Transverse colon (tissue), 4 donors: ENCODE results near the gene LAMA5.

Experiments
- EP300 ChIP-seq: sonication (generic); formaldehyde crosslinking; IDR thresholded peaks from one replicate; pipeline ENCODE4 v1.6.1; 2017; ENCODE audit warnings: antibody characterized with exemption, low read depth
- POLR2A ChIP-seq: fragments of 450-650 bp; IDR thresholded peaks from one replicate; pipeline ENCODE4 v1.6.1; 2016; ENCODE audit warnings: antibody characterized with exemption, mild to moderate bottlenecking, moderate library complexity
- POLR2AphosphoS5 ChIP-seq, 3 donors: sonication (generic); formaldehyde crosslinking; IDR thresholded peaks; one replicate each; pipeline ENCODE4 v1.6.1; 2016; ENCODE audit warnings: antibody characterized with exemption in 3 of 3
- TF ChIP-seq, protein P1 (sequence below), 5 experiments: fragments of 200-600 bp in 3 of 5; fragments of 450-650 bp in 2 of 5; sonication (generic) in 3 of 5; IDR thresholded peaks; 1 replicate in 2 of 5; 2 replicates in 3 of 5; pipeline ENCODE4 v1.5.1; 2016 to 2017; ENCODE audit warnings: antibody characterized with exemption in 5 of 5, inconsistent platforms in 3 of 5, mild to moderate bottlenecking in 2 of 5, moderate library complexity in 1 of 5

DNA sequence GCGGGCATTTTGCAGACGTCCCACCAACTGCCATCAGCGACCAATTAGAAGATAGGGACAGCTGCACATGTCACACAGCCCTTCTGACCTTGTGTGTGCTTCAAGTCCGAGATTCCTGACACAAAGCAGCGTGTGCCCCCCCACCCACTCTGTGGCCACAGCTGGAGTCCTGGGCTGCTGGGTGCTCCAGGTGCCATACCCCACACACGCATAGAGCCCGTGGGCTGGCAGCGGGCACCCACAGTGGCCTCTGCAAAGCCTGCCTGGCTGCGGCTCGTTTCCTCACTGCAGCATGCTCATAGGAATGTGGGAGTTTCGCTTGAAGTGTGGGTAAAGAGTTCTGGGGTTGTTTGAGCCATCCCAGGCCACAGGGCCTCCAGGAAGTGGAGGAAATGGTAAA, 66.8 kb downstream of the LAMA5 start:
- TF ChIP-seq EP300 = no peak
- TF ChIP-seq, protein P1, sequence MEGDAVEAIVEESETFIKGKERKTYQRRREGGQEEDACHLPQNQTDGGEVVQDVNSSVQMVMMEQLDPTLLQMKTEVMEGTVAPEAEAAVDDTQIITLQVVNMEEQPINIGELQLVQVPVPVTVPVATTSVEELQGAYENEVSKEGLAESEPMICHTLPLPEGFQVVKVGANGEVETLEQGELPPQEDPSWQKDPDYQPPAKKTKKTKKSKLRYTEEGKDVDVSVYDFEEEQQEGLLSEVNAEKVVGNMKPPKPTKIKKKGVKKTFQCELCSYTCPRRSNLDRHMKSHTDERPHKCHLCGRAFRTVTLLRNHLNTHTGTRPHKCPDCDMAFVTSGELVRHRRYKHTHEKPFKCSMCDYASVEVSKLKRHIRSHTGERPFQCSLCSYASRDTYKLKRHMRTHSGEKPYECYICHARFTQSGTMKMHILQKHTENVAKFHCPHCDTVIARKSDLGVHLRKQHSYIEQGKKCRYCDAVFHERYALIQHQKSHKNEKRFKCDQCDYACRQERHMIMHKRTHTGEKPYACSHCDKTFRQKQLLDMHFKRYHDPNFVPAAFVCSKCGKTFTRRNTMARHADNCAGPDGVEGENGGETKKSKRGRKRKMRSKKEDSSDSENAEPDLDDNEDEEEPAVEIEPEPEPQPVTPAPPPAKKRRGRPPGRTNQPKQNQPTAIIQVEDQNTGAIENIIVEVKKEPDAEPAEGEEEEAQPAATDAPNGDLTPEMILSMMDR (IDR thresholded peaks at IDR 0.05) = no peak
- no peak for TF ChIP-seq POLR2AphosphoS5 (IDR thresholded peaks at IDR 0.05)
- no peak for TF ChIP-seq POLR2A
